Measurements from ENCODE around the gene OVCA2.

GRCh38 chr17:2018716-2019510 lies 22.9 kb upstream of the OVCA2 start:
- TF ChIP-seq CTCF (IDR thresholded peaks at IDR 0.05), result no peak
- TF ChIP-seq EP300 (IDR thresholded peaks at IDR 0.05), result no peak

Measured in gastroesophageal sphincter (tissue), 3 donors.